Bronchial epithelial cell (primary cell): Measurements from ENCODE around the gene ODR4. TPM values are rescaled to one million over a fixed set of nuclear protein-coding genes. Genes with fewer than 3 reads are reported as not detected.
A peak's percentile ranks its signal among the peaks of the same experiment; 100 is the strongest.
"Not testable (repeated sequence)": the region's sequence is repeated elsewhere in the genome, so short reads cannot be mapped to it uniquely, and the experiment has no call there.

Experiments used
- DNase-seq: peaks from one replicate; pipeline ENCODE4 v3.0.0-alpha.2; 2010; ENCODE audit warnings: low read depth
- FAIRE-seq: peaks from 2 replicates; lab custom pipeline; 2011; peaks lifted over from hg19 to GRCh38; lab: Jason Lieb, UNC
- H3K27me3 ChIP-seq: 2 replicates; pipeline ENCODE4 v1.5.1; 2011; ENCODE audit warnings: low read length; ENCODE audit not compliant: control insufficient read depth, insufficient read depth
- H3K36me3 ChIP-seq: 2 replicates; pipeline ENCODE4 v1.5.1; 2011; ENCODE audit warnings: low read length; ENCODE audit not compliant: control insufficient read depth, insufficient read depth
- H3K4me3 ChIP-seq: 2 replicates; pipeline ENCODE4 v1.5.1; 2011; ENCODE audit warnings: mild to moderate bottlenecking, low read depth, low read length, control low read depth
- total RNA-seq: library from RNA; depleted of rRNA; stranded (reverse); fragments of >200 nt; gene quantifications from 2 replicates; pipeline ENCODE4 v1.2.1, GENCODE V29; 2014
- TF ChIP-seq, protein P1 (sequence below): IDR thresholded peaks from 2 replicates; pipeline ENCODE4 v1.5.1; 2011; ENCODE audit warnings: mild to moderate bottlenecking, moderate library complexity, low read length, control low read depth, inconsistent platforms; ENCODE audit not compliant: insufficient read depth, severe bottlenecking

ODR4 gene
- total RNA-seq, 1 donor from 2014 or later = 21.9 TPM

DNA sequence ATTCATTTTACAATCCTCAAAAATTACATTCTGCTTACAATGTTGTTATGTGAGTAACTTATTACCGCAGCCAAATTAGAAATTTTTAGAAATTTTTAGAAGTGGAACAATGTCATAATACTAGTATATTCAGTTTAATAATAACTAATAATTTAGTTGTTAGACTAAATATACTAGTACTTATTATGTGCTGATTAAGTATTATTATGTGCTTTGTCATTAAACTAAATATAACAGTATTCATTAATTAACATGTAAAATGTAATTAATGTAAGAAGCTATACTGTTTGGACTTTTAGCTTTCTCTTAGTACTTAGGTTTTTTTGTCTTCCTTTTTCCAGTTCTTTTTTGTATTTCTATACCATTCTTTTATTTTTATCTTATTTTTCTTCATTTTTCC, 15.3 kb downstream of the ODR4 start:
- Histone ChIP-seq H3K36me3 (peaks cover 1% of the 10 kb centered on the region), H3K27me3 (no peaks in the 10 kb centered on the region), H3K4me3 (no peak overlapping the region)
- TF ChIP-seq, protein P1, sequence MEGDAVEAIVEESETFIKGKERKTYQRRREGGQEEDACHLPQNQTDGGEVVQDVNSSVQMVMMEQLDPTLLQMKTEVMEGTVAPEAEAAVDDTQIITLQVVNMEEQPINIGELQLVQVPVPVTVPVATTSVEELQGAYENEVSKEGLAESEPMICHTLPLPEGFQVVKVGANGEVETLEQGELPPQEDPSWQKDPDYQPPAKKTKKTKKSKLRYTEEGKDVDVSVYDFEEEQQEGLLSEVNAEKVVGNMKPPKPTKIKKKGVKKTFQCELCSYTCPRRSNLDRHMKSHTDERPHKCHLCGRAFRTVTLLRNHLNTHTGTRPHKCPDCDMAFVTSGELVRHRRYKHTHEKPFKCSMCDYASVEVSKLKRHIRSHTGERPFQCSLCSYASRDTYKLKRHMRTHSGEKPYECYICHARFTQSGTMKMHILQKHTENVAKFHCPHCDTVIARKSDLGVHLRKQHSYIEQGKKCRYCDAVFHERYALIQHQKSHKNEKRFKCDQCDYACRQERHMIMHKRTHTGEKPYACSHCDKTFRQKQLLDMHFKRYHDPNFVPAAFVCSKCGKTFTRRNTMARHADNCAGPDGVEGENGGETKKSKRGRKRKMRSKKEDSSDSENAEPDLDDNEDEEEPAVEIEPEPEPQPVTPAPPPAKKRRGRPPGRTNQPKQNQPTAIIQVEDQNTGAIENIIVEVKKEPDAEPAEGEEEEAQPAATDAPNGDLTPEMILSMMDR = no peak
- DNase-seq = no peak
- no peak for FAIRE-seq

DNA sequence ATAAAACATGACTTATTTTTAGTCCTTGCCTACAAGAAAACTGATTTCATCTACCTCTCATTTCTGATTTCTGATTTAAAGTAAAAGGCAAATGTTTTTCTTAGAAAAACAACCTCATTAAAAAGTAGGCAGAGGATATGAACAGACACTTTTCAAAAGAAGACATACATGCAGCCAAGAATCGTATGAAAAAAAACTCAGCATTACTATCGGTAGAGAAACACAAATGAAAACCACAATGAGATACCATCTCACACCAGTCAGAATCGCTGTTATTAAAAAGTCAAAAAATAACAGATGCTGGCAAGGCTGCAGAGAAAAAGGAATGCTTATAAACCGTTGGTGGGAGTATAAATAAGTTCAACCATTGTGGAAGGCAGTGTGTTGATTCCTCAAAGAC, 16.2 kb downstream of the ODR4 start:
- no peak for DNase-seq
- no peaks in the 10 kb centered on the region for H3K27me3 ChIP-seq
- H3K36me3 ChIP-seq = peaks cover 1% of the 10 kb centered on the region
- TF ChIP-seq, protein P1 = no peak
- FAIRE-seq = no peak
- no peak overlapping the region for H3K4me3 ChIP-seq

DNA sequence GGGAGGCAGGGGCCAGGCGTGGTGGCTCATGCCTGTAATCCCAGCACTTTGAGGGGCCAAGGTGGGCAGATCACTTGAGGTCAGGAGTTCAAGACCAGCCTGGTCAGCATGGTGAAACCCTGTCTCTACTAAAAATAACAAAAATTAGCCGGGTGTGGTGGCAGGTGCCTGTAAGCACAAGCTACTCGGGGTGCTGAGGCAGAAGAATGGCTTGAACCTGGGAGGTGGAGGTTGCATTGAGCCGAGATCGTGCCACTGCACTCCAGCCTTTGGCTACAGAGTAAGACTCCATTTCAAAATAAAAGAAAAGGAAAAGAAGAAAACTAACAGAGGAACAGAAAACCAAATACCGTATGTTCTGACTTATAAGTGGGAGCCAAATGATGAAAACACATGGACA, 17.1 kb downstream of the ODR4 start:
- H3K27me3 ChIP-seq, H3K4me3 ChIP-seq, DNase-seq, FAIRE-seq, H3K36me3 ChIP-seq: not testable (repeated sequence)

DNA sequence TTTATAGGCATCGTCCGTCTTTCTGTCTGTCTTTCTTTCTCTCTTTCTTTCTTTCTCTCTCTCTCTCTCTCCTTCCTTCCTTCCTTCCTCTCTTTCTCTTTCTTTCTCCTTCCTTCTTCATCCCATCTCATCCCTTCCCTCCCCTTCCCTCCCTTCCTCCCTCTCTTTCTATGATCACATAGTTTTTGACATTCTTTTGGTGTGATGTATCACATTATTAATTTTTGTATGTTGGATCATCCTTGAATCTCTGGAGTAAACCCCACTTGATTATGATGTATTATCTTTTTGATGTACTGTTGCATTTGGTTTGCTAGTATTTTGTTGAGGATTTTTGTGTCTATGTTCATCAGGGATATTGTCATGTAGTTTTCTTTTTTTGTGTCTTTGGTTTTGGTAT, 25.8 kb downstream of the ODR4 start:
- DNase-seq, H3K27me3 ChIP-seq, H3K4me3 ChIP-seq, H3K36me3 ChIP-seq, FAIRE-seq: not testable (repeated sequence)

DNA sequence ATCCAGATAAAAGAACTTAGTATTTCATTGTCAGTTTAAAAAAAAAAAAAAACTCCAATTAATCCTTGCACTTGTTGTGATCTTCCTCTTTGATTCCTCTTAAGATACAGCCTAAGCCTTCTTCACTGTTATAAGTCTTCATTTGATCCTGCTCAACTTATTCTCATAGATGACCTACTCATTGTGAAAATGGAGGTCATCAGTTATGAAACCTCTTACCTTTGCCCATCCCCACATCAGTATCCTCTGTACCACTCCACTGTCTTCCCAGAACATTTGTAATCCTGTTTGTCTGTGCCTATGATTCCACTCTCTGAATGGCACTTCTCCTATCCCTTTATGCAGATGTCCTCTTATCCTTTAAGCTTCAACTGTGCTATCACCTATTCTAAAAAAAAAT, 28.0 kb downstream of the ODR4 start:
- TF ChIP-seq, protein P1 = no peak
- H3K36me3 ChIP-seq = no peaks in the 10 kb centered on the region
- no peak overlapping the region for H3K4me3 ChIP-seq
- no peaks in the 10 kb centered on the region for H3K27me3 ChIP-seq
- DNase-seq (no peak), FAIRE-seq (no peak)

DNA sequence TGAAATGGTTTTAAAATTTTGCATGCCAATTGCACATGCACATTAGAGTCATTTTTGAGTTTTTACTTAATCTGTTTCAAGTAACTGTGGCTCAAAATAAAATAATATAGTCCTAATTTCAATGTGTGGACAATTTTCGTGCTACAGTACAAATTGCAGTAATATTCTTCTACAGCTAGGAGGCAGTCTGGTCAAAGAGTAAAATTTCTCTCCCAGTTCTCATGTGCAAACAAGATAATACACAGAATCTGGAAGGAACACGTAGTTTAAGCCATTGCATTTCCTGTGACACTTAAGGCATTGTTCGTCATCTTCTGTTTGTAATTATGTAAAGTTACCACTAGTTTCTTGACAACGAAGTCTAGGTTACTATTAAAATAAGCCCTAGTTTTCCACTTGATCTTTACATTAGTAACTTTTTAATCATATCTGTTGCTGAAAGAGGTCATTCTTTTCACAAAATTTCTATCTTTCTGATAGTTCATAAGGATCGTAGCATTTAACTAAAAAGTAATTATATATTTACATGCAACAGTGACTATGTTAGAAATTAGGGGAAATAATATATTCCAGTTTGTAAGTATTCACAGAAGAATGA, 28.9 kb downstream of the ODR4 start:
- TF ChIP-seq, protein P1 = peak; percentile 60
- H3K36me3 ChIP-seq = no peaks in the 10 kb centered on the region
- DNase-seq = peak; percentile 69
- peak; percentile 40 for FAIRE-seq
- H3K4me3 ChIP-seq = no peak overlapping the region
- H3K27me3 ChIP-seq = no peaks in the 10 kb centered on the region

DNA sequence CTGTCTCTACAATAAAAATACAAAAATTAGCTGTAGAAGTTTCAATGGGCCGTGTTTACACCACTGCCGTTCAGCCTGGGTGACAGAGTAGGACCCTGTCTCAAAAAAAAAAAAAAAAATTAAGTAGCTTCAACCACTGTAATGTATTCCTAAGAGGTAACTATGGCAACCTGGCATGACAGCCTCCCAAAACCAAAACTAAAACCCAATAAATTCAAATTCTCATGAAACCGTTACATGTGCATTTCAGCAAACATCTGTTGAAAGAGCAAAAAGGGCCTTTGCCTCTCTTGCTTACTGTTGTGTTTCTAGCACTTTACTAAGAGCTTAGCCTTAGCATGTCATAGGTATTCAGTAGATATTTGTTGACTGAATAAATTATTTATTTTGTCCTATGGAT, 33.5 kb downstream of the ODR4 start:
- FAIRE-seq = no peak

More for the DNA sequence above, 33.5 kb downstream of the ODR4 start:
- no peak overlapping the region for H3K4me3 ChIP-seq
- TF ChIP-seq, protein P1 = no peak
- H3K36me3 ChIP-seq = peaks cover 1% of the 10 kb centered on the region
- no peak for DNase-seq
- no peaks in the 10 kb centered on the region for H3K27me3 ChIP-seq
